Rectal smooth muscle tissue (tissue), 1 donor: Measurements from ENCODE around the gene GLS2.
"Not testable (repeated sequence)": the region's sequence is repeated elsewhere in the genome, so short reads cannot be mapped to it uniquely, and the experiment has no call there.

Experiments used
- H3K27ac ChIP-seq: one replicate; pipeline ENCODE4 v1.7.0; 2013; ENCODE audit warnings: low read depth, low read length, inconsistent platforms
- H3K27me3 ChIP-seq: one replicate; pipeline ENCODE4 v1.7.0; 2013; ENCODE audit warnings: low read length; ENCODE audit not compliant: control insufficient read depth, insufficient read depth
- H3K36me3 ChIP-seq: one replicate; pipeline ENCODE4 v1.7.0; 2013; ENCODE audit warnings: low read length; ENCODE audit not compliant: control insufficient read depth, insufficient read depth
- H3K4me1 ChIP-seq: one replicate; pipeline ENCODE4 v1.7.0; 2013; ENCODE audit warnings: low read length; ENCODE audit not compliant: control insufficient read depth, insufficient read depth
- H3K4me3 ChIP-seq: one replicate; pipeline ENCODE4 v1.7.0; 2013; ENCODE audit warnings: low read length
- H3K9ac ChIP-seq: one replicate; pipeline ENCODE4 v1.7.0; 2013; ENCODE audit warnings: low read length

Gene GLS2

DNA sequence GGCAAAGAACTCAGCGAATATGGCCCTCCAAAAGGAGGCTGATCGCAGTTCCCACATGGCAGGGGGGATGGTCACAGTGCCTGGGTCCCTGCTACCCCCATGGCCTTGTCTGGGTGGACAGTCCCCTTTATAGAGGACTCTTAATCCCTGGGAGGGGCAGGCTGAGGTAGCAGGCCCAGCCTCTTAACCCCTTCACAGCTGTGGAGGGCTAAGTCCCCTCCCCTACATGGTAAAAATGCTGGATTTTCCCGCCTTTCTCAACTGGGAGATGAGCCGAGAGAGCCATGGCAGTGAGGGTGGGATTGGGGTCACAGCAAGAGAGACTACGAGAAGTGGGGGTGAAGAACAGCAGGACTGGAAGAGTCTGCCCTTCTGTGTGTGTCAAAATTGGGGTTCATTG, 33.4 kb downstream of the GLS2 start, which contains the start of gene MIP:
MIP (minus strand) TSS at position 101 of the 400 bp plus-strand sequence; CDS start at position 57, 44 bp downstream.
- no peak within 1 kb of the TSS for H3K27ac ChIP-seq
- no peaks in the 10 kb centered on the region for H3K27me3 ChIP-seq
- no peak within 1 kb of the TSS for H3K9ac ChIP-seq
- no peaks in the 10 kb centered on the region for H3K36me3 ChIP-seq
- no peak within 1 kb of the TSS for H3K4me3 ChIP-seq
- no peaks in the 10 kb centered on the region for H3K4me1 ChIP-seq

DNA sequence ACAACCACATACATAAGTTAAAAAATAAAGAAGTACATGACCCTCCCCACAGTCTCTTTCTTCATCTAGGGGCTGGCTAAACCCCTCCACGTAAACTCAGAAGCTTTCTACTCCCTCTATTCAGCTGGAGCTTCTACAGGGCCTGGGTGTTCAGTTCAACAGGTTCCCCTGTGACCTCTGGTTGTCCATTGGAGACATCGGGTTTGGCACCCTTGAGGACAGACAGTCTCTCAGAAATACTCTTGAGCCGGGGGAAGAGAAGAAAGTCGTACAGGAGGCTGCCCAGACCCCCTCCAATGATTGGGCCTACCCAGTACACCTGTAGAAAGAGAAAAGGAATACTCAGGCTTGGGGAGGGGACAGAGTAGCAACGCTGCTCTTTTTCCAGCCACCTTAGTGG, 36.8 kb downstream of the GLS2 start:
- no peak overlapping the region for H3K27ac ChIP-seq
- no peak overlapping the region for H3K4me3 ChIP-seq
- no peak overlapping the region for H3K9ac ChIP-seq
- no peaks in the 10 kb centered on the region for H3K27me3 ChIP-seq
- H3K4me1 ChIP-seq, result no peaks in the 10 kb centered on the region
- no peaks in the 10 kb centered on the region for H3K36me3 ChIP-seq

DNA sequence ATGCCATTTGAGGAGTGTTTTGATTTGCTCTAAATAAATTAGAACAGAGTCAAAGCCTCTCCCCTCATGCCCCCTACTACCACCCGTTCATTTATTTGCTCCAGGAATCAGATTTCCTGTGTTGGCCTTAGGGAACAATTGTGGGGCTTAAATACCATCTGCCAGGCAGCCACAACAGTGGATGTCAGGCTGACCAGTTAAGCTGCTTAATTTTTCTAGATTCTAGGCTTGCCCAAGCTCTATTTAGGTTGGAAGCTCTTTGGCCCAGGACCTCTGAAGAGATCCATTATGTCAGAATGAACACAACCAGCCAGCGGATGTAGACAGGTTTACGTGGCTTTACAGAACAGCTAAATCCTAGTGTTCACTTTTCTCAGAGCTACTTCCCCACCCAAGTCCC, 37.7 kb downstream of the GLS2 start:
- H3K4me3 ChIP-seq, result no peak overlapping the region
- H3K9ac ChIP-seq, result no peak overlapping the region
- H3K4me1 ChIP-seq, result no peaks in the 10 kb centered on the region
- no peaks in the 10 kb centered on the region for H3K27me3 ChIP-seq
- no peak overlapping the region for H3K27ac ChIP-seq
- no peaks in the 10 kb centered on the region for H3K36me3 ChIP-seq

DNA sequence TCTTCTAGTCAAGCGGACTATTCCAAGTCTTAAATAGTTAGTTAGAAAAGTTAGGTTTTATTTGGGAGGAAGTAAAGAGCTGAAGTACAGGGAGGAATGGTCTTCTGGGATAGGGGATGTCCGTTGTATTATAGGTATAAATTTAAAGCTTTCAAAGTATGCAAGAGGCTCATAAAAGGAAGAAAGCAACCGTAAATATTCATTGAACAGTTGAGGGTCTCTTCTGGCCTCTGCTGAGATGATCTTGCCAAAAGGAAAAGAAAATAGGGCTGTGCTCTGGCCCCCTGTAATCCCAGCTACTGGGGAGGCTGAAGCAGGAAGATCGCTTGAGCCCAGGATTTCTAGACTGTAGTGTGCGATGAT, 38.4 kb downstream of the GLS2 start:
- H3K4me1 ChIP-seq, result no peaks in the 10 kb centered on the region
- H3K36me3 ChIP-seq, result no peaks in the 10 kb centered on the region
- peak overlapping the region; percentile 85 for H3K27ac ChIP-seq
- H3K27me3 ChIP-seq, result no peaks in the 10 kb centered on the region
- peak overlapping the region; percentile 90 for H3K4me3 ChIP-seq
- peak overlapping the region; percentile 1 for H3K9ac ChIP-seq

DNA sequence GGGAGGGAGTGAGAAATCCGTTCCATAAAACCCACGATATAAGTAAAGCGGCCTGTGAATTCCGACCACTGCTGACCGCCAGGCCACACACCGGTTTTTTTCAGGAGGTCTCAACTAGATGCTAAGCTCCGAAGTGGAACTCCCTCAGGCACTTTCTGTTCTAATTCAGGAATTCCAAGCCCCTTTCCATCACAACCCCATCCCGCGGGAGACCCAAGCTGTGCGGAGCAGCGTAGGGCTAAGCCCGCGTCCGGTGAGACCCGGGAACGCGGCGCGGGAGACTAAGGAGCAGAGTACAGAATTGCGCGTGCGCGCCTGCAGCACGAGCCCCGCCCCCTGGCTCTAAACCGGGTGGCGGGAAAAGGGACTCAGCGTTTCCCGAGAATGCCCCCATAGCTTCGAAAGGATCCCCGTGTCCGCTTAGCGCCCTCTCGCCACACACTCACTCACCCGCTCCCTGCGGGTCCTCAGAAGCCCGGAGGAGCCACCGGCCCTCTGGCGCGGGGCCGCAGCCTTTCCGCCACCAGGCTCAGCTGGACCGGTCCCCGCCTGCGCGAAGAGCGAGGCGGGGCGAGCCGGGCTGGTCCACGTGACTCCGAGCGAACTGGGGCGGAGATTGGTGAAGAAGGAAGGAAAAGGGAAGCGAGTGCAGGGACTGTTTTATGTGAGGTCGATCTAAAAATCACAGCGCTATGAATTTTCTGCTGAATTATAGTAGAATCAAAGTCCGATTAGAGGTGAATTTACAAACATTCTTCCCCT, 38.9 kb downstream of the GLS2 start, which contains the start of gene TIMELESS:
TIMELESS (minus strand) TSS at position 567 of the 762 bp plus-strand sequence. CDS start 15,256 bp downstream, outside the sequence.
- Histone ChIP-seq H3K4me1 (no peaks in the 10 kb centered on the region), H3K27ac (peak within 1 kb of the TSS; percentile 85), H3K4me3 (peak within 1 kb of the TSS; percentile 90), H3K9ac (peak within 1 kb of the TSS; percentile 67), H3K27me3 (no peaks in the 10 kb centered on the region), H3K36me3 (no peaks in the 10 kb centered on the region)

DNA sequence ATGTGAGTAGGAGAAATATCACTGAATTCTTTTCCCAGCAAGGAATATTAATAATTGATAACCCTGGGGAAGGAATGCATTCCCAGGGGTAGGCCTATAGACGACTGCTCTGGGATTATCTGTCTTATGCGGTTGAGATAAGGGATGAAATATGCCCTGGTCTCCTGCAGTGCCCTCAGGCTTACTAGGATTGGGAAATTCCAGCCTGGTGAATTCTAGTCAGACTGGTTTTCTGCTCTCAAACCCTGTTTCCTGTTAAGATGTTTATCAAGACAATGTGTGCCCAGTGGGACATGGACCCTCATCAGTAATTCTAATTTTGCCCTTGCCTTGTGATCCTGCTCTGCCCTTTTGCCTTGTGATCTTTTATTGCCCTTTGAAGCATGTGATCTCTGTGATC, 44.8 kb downstream of the GLS2 start:
- not testable (repeated sequence) for H3K9ac ChIP-seq, H3K4me3 ChIP-seq, H3K27ac ChIP-seq, H3K27me3 ChIP-seq, H3K36me3 ChIP-seq, H3K4me1 ChIP-seq

DNA sequence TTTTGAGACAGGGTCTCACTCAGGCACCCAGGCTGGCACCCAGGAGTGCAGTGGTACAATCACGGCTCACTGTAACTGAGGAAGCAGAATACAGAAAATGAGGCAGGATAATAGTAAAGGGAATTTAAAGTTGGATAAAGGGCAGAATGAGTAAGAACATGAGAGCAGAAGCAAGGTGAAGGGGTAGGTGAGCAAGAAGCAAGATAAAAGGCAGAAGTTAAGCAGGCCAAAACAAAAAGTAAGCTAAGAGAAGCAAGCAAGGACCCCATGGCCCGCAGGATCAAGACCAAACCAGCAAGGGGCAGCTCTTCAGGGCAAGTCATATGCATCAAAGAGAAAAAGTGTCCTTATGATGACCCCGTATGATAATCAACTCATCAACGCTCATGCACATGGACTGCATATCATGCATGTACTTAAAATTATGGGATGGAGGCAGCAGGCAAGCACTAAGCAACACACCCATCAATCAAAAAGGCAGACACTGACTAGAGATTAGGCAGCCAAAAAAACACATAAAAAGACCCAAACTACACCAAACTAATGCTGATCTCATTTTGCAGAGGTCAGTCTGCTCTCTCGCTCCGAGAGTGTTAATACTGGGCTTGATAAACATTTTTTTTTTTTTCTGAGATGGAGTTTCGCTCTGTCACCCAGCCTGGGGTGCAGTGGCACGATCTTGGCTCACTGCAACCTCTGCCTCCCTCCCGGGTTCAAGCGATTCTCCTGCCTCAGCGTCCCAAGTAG, 50.4 kb downstream of the GLS2 start:
- Histone ChIP-seq H3K4me1 (no peaks in the 10 kb centered on the region), H3K36me3 (no peaks in the 10 kb centered on the region), H3K27me3 (no peaks in the 10 kb centered on the region), H3K4me3 (no peak overlapping the region), H3K9ac (no peak overlapping the region), H3K27ac (no peak overlapping the region)

DNA sequence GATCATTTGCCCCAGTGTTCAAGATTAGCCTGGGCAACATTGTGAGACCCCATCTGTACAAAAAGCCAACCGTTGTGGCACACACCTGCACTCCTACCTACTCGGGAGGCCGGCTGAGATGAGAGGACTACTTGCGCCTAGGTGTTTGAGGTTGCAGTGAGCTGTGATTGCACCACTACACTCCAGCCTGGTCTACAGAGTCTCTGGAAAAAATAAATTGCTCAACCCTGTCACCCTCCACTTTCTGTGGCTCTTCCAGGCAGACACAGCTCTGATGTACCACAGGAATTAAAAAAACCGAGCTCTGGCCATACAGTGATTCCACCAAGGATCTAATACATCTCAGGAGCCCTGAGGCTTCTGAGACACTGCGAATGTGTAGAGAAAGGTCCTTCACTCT, 53.1 kb downstream of the GLS2 start:
- Histone ChIP-seq H3K4me3 (no peak overlapping the region), H3K27ac (no peak overlapping the region), H3K4me1 (no peaks in the 10 kb centered on the region), H3K27me3 (no peaks in the 10 kb centered on the region), H3K36me3 (no peaks in the 10 kb centered on the region), H3K9ac (no peak overlapping the region)

DNA sequence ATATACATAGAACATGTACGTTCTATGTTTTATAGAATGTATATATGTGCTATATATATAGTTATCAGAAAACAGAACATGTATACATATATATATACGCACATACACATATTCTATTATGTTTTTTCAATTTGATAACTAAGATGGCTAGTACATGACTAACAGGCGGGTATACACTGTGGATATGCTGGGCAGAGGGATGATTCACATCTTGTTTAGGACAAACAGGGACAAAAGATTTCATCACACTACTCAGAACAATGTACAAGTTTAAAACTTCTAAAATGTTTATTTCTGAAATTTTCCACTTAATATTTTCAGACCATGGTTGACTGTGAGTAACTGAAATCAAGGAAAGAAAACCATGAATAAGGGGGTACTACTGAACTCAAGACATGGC, 56.1 kb downstream of the GLS2 start:
- H3K4me1 ChIP-seq, result no peaks in the 10 kb centered on the region
- H3K36me3 ChIP-seq, result no peaks in the 10 kb centered on the region
- no peak overlapping the region for H3K4me3 ChIP-seq
- no peak overlapping the region for H3K27ac ChIP-seq
- H3K9ac ChIP-seq, result no peak overlapping the region
- no peaks in the 10 kb centered on the region for H3K27me3 ChIP-seq

DNA sequence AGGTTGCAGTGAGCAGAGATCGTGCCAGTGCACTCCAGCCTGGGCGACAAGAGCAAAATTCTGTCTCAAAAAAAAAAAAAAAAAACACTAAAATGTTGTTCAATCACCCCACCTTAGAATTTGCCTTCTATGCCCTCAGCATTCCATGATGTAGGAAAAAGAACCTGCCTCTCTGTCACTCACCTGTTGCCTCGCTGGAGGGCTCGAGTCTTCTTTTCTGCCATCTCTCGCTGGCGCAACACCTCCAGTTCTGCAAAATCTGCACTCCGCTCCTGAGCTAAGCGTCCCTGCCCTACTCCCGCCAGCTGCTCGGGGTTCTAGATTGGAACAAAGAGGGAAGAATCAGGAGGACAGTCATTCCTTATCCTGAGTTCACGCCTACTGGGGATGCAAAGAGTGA, 56.7 kb downstream of the GLS2 start:
- H3K4me3 ChIP-seq, result no peak overlapping the region
- no peaks in the 10 kb centered on the region for H3K36me3 ChIP-seq
- no peaks in the 10 kb centered on the region for H3K4me1 ChIP-seq
- H3K27ac ChIP-seq, result no peak overlapping the region
- H3K9ac ChIP-seq, result no peak overlapping the region
- no peaks in the 10 kb centered on the region for H3K27me3 ChIP-seq

DNA sequence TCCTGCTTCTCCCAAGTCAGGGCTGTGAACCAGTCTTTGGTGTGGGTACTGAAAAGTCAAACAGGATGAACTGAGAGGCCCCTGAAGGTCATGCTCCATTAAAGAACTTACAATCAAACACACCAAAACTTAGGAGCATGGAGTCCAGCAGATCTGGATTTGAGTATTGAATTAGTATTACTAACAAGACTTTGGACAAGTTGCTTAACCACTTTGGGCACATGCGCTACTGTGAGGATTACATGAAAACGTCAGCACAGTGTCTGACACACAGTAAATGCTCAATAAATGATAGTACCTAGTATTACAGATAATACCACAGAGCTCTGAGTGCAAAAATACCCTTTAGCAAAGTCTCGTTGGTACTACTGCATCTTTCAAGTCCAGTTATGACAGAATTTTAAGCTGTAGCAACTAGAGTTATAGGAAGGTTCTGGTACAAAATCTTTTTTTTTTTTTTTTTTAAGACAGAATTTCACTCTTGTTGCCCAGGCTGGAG, 62.0 kb downstream of the GLS2 start:
- Histone ChIP-seq H3K36me3 (peaks cover 4% of the 10 kb centered on the region), H3K27me3 (no peaks in the 10 kb centered on the region)

DNA sequence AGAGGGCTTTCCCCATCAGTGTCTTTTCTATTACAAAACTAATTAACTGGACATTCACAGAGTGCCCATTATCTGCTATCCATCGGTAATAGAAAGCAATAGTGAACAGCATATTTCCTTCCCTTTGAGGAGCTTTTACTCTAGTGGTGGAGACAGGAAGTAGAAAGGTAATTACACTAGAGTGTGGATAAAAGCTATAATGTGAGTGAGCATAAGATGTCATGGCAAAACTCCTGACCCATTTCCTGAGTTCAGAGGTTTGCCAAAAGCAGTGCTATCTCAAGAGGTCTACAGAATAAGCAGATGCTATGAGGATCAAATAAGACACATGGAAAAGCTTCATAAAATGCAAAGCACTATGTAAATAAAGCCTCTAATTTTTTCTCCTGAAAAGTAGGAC, 62.8 kb downstream of the GLS2 start:
- Histone ChIP-seq H3K4me3 (no peak overlapping the region), H3K27me3 (no peaks in the 10 kb centered on the region), H3K4me1 (no peaks in the 10 kb centered on the region), H3K27ac (no peak overlapping the region), H3K9ac (no peak overlapping the region), H3K36me3 (peaks cover 4% of the 10 kb centered on the region)

More for the DNA sequence above, 62.0 kb downstream of the GLS2 start:
- H3K4me3 ChIP-seq, result no peak overlapping the region
- H3K27ac ChIP-seq, result no peak overlapping the region
- H3K4me1 ChIP-seq, result no peaks in the 10 kb centered on the region
- H3K9ac ChIP-seq, result no peak overlapping the region
